Trophoblast cell (in vitro differentiated cells and primary cell): ENCODE data around the gene THADA.
A peak's percentile ranks its signal among the peaks of the same experiment; 100 is the strongest.

ENCODE experiments used
- DNase-seq, 2 donors: peaks; one replicate each; pipeline ENCODE4 v3.0.0-alpha.2; 2016
- H2AFZ ChIP-seq: 2 replicates; pipeline ENCODE4 v1.6.1; 2013; ENCODE audit warnings: low read length, moderate library complexity, mild to moderate bottlenecking; ENCODE audit not compliant: insufficient read depth, poor library complexity
- H2AK5ac ChIP-seq: 2 replicates; pipeline ENCODE4 v1.6.1; 2013; ENCODE audit warnings: mild to moderate bottlenecking, low read length
- H2BK120ac ChIP-seq: 2 replicates; pipeline ENCODE4 v1.6.1; 2013; ENCODE audit warnings: low read length, mild to moderate bottlenecking, moderate library complexity; ENCODE audit not compliant: insufficient read depth, poor library complexity
- H2BK12ac ChIP-seq: 2 replicates; pipeline ENCODE4 v1.6.1; 2013; ENCODE audit warnings: mild to moderate bottlenecking, low read length, moderate library complexity
- H2BK5ac ChIP-seq: 2 replicates; pipeline ENCODE4 v1.6.1; 2013; ENCODE audit warnings: low read length, low read depth, moderate library complexity, mild to moderate bottlenecking; ENCODE audit not compliant: poor library complexity
- H3K14ac ChIP-seq: 2 replicates; pipeline ENCODE4 v1.6.1; 2013; ENCODE audit warnings: mild to moderate bottlenecking, low read length
- H3K18ac ChIP-seq: 2 replicates; pipeline ENCODE4 v1.6.1; 2013; ENCODE audit warnings: mild to moderate bottlenecking, low read length
- H3K23ac ChIP-seq: 2 replicates; pipeline ENCODE4 v1.6.1; 2013; ENCODE audit warnings: low read length
- H3K27ac ChIP-seq: 2 replicates; pipeline ENCODE4 v1.5.1; 2013; ENCODE audit warnings: low read depth, mild to moderate bottlenecking, inconsistent platforms, low read length, moderate library complexity
- H3K27me3 ChIP-seq: 2 replicates; pipeline ENCODE4 v1.6.1; 2013; ENCODE audit warnings: inconsistent platforms, mild to moderate bottlenecking, low read length, moderate library complexity; ENCODE audit not compliant: insufficient read depth
- H3K36me3 ChIP-seq, 2 experiments: 1 replicate in 1 of 2; 2 replicates in 1 of 2; pipeline ENCODE4 v1.6.1; 2013; ENCODE audit warnings: low read length in 2 of 2, mild to moderate bottlenecking in 2 of 2, moderate library complexity in 1 of 2; ENCODE audit not compliant: insufficient read depth in 2 of 2, control insufficient read depth in 1 of 2
- H3K4ac ChIP-seq: 2 replicates; pipeline ENCODE4 v1.6.1; 2013; ENCODE audit warnings: low read depth, mild to moderate bottlenecking, low read length, moderate library complexity
- H3K4me1 ChIP-seq, 2 experiments: 1 replicate in 1 of 2; 2 replicates in 1 of 2; pipeline ENCODE4 v1.6.1; 2013; ENCODE audit warnings: low read length in 2 of 2, mild to moderate bottlenecking in 2 of 2, moderate library complexity in 1 of 2; ENCODE audit not compliant: insufficient read depth in 2 of 2, control insufficient read depth in 1 of 2
- H3K4me2 ChIP-seq: 2 replicates; pipeline ENCODE4 v1.6.1; 2013; ENCODE audit warnings: inconsistent platforms, mild to moderate bottlenecking, low read length, moderate library complexity
- H3K4me3 ChIP-seq: 2 replicates; pipeline ENCODE4 v1.5.1; 2013; ENCODE audit warnings: mild to moderate bottlenecking, low read depth, low read length, inconsistent platforms
- H3K79me1 ChIP-seq: one replicate; pipeline ENCODE4 v1.6.1; 2013; ENCODE audit warnings: low read length
- H3K79me2 ChIP-seq: 2 replicates; pipeline ENCODE4 v1.6.1; 2013; ENCODE audit warnings: low read length, mild to moderate bottlenecking; ENCODE audit not compliant: control insufficient read depth, insufficient read depth, poor library complexity
- H3K9ac ChIP-seq: 2 replicates; pipeline ENCODE4 v1.6.1; 2013; ENCODE audit warnings: mild to moderate bottlenecking, low read length
- H3K9me3 ChIP-seq: 2 replicates; pipeline ENCODE4 v1.6.1; 2013; ENCODE audit warnings: low read depth, mild to moderate bottlenecking, control low read depth, inconsistent platforms, low read length; ENCODE audit not compliant: insufficient read depth
- H4K12ac ChIP-seq: 2 replicates; pipeline ENCODE4 v1.6.1; 2013; ENCODE audit warnings: low read depth, mild to moderate bottlenecking, low read length, moderate library complexity
- H4K8ac ChIP-seq: 2 replicates; pipeline ENCODE4 v1.6.1; 2013; ENCODE audit warnings: low read depth, mild to moderate bottlenecking, low read length, moderate library complexity
- H4K91ac ChIP-seq: one replicate; pipeline ENCODE4 v1.6.1; 2013; ENCODE audit warnings: low read depth, mild to moderate bottlenecking, low read length, moderate library complexity
- WGBS: extraction: QIAGEN DNeasy Blood & Tissue Kit; methylation state at CpG from one replicate; pipeline ENCODE4 v1.1.7; 2013; ENCODE audit warnings: missing lambda C conversion rate; ENCODE audit not compliant: insufficient read length, insufficient coverage; ENCODE audit errors: extremely low coverage; 5-methylcytosine and 5-hydroxymethylcytosine counted together

THADA gene

DNA sequence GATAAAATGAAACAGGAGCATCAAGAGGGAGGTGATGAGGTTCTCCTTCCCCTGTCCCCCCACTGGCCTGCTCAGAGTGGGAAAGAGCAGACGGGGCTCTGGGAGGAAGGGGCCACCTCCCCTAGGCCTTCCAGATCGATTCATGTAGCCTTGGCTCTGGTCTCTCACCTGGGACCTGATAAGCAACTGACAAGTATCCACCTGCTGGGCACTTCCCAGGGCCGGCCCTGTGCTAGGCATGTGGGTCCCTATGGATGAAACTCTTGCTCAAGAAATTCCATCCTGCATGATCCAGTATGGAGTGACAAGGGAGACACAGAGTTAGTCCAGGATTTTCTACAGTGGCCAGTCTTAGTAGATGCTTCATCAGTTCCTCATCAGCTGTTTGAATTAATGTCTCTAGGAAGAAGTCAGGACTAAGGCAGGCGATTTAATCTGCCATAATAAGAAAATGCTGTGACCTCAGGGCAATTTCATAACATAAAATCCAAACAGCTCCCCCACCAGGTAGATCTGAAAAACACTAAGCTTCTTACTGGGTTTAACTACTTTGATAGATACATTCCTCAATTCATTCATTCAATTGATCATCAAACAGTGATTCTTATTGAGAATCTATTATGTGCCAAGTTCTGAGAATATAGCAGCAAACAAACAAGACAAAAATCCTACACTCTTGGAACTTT, 324.8 kb downstream of the THADA start:
- no peaks in the 10 kb centered on the region for H3K36me3 ChIP-seq
- no peak overlapping the region for H4K91ac ChIP-seq
- peaks cover 24% of the 10 kb centered on the region for H3K79me1 ChIP-seq
- peaks cover 17 to 35% of the 10 kb centered on the region in 2 experiments for H3K4me1 ChIP-seq
- no peak overlapping the region for H2BK5ac ChIP-seq
- H3K27me3 ChIP-seq = no peaks in the 10 kb centered on the region
- H3K9ac ChIP-seq = no peak overlapping the region
- H3K9me3 ChIP-seq = no peaks in the 10 kb centered on the region
- H3K14ac ChIP-seq = no peak overlapping the region
- H2AFZ ChIP-seq = no peak overlapping the region
- no peak overlapping the region for H3K4me2 ChIP-seq
- H3K23ac ChIP-seq = no peak overlapping the region
- H2BK120ac ChIP-seq = no peak overlapping the region
- no peak overlapping the region for H3K4me3 ChIP-seq
- H4K8ac ChIP-seq = no peak overlapping the region
- DNase-seq = peak in 1 of 2 donors; percentile 35
- H2AK5ac ChIP-seq = no peak overlapping the region
- no peak overlapping the region for H4K12ac ChIP-seq
- H3K27ac ChIP-seq = no peak overlapping the region
- H3K18ac ChIP-seq = no peak overlapping the region
- H3K79me2 ChIP-seq = no peaks in the 10 kb centered on the region
- no peak overlapping the region for H2BK12ac ChIP-seq
- no peak overlapping the region for H3K4ac ChIP-seq
- WGBS = no CpG with 5 or more reads among the region's 4 CpGs

DNA sequence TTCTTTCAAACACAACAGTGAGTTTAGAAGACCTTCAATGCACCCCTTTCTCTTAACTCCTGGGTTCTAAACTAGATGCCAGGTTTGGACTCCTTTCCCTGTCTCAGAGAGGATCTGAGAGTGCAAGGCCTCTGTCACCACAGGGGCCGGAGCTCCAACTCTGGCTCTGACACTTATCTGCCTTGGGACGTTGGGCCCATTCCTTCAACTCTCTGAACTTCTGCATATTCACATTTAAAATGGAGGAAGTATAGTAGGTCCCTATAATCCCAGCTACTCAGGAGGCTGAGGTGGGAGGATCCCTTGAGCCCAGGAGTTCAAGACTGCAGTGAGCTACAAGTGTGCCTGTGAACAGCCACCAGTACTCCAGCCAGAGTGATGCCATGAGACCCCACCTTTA, 325.4 kb downstream of the THADA start:
- Histone ChIP-seq H3K23ac (no peak overlapping the region), H3K27me3 (no peaks in the 10 kb centered on the region), H4K91ac (no peak overlapping the region), H3K4ac (no peak overlapping the region), H3K4me3 (no peak overlapping the region), H3K14ac (no peak overlapping the region), H4K8ac (no peak overlapping the region), H3K9me3 (no peaks in the 10 kb centered on the region), H2BK5ac (no peak overlapping the region), H2BK12ac (no peak overlapping the region), H3K9ac (no peak overlapping the region), H3K4me2 (no peak overlapping the region), H3K79me1 (peaks cover 27% of the 10 kb centered on the region), H2BK120ac (no peak overlapping the region), H4K12ac (no peak overlapping the region), H2AK5ac (no peak overlapping the region), H3K79me2 (no peaks in the 10 kb centered on the region), H3K4me1 (peaks cover 20 to 34% of the 10 kb centered on the region in 2 experiments), H3K27ac (no peak overlapping the region), H3K18ac (no peak overlapping the region), H2AFZ (no peak overlapping the region), H3K36me3 (no peaks in the 10 kb centered on the region)
- no CpG with 5 or more reads among the region's 2 CpGs for WGBS
- DNase-seq = no peak

DNA sequence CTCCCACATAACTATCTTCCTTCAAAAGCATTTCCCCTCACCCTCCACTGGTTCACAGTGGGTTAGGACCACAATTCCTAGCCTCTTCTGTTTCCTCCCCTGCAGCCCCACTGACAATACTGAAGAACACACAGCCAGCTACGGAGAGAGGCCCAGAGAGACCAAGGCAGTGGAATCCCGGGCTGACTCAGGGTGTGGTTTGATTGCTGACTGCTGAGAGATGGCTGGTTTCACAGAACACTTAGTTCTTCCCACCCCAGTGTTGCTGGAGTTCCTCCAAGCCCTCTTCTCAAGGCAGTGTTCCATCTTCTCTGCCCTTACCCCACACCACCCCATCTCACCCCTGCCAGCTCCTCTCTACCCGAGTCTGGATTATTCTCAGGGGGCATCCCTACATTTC, 326.1 kb downstream of the THADA start:
- WGBS = no CpG with 5 or more reads among the region's 3 CpGs
- Histone ChIP-seq H2AK5ac (no peak overlapping the region), H3K4me2 (no peak overlapping the region), H3K9ac (no peak overlapping the region), H4K91ac (peak overlapping the region; percentile 37), H2BK5ac (no peak overlapping the region), H3K27ac (no peak overlapping the region), H3K4ac (no peak overlapping the region), H3K14ac (no peak overlapping the region), H3K23ac (no peak overlapping the region), H3K79me2 (no peaks in the 10 kb centered on the region), H2AFZ (no peak overlapping the region), H3K9me3 (no peaks in the 10 kb centered on the region), H3K18ac (no peak overlapping the region), H3K4me1 (peaks cover 23 to 36% of the 10 kb centered on the region in 2 experiments), H3K27me3 (no peaks in the 10 kb centered on the region), H2BK120ac (no peak overlapping the region), H3K36me3 (no peaks in the 10 kb centered on the region), H4K12ac (no peak overlapping the region), H4K8ac (no peak overlapping the region), H3K4me3 (no peak overlapping the region), H3K79me1 (peaks cover 23% of the 10 kb centered on the region), H2BK12ac (peak overlapping the region; percentile 19)
- no peak for DNase-seq

DNA sequence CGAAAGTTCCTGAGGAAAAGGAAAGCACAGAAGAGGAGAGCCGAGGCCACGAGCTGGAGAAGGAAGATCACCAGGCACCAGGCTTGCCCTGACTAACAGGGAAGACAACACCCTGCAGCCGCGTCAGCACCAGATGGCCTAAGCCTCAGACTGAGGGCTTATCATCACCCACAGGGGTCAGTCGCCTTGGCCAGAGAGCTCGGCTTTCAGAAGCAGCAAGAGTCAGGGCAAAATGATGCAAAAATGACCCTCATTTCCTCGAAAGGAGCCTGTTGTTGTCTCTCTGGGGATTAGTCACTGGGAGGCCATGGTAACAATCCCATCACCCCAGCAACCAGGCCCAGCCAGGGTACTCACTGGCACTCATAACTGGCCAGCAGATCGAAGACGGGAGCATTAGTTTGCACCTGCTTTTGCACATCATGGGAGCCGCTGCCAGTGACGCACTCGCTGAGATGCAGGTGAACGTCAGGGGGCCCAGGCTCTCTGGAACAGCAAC, 326.7 kb downstream of the THADA start:
- H2AK5ac ChIP-seq = peak overlapping the region; percentile 55
- no peaks in the 10 kb centered on the region for H3K9me3 ChIP-seq

More for the DNA sequence above, 326.7 kb downstream of the THADA start:
- no peak overlapping the region for H3K9ac ChIP-seq
- no peak overlapping the region for H2BK5ac ChIP-seq
- no peak overlapping the region for H3K18ac ChIP-seq
- H3K4ac ChIP-seq = no peak overlapping the region
- peak overlapping the region; percentile 10 for H2BK12ac ChIP-seq
- H3K4me1 ChIP-seq = peaks cover 23 to 35% of the 10 kb centered on the region in 2 experiments
- H3K79me2 ChIP-seq = no peaks in the 10 kb centered on the region
- H2AFZ ChIP-seq = peak overlapping the region; percentile 32
- DNase-seq = peak; percentile 37 to 45
- no peaks in the 10 kb centered on the region for H3K36me3 ChIP-seq
- H3K27ac ChIP-seq = no peak overlapping the region
- no peak overlapping the region for H2BK120ac ChIP-seq
- peak overlapping the region; percentile 62 for H4K91ac ChIP-seq
- H3K23ac ChIP-seq = no peak overlapping the region
- WGBS = no CpG with 5 or more reads among the region's 14 CpGs
- H3K4me2 ChIP-seq = no peak overlapping the region
- no peak overlapping the region for H4K12ac ChIP-seq
- H3K27me3 ChIP-seq = no peaks in the 10 kb centered on the region
- no peak overlapping the region for H4K8ac ChIP-seq
- H3K4me3 ChIP-seq = no peak overlapping the region
- H3K79me1 ChIP-seq = peaks cover 21% of the 10 kb centered on the region
- H3K14ac ChIP-seq = no peak overlapping the region
